Naive B cell (primary cell): ENCODE measurements around the gene LAG3. TPM values are rescaled to one million over a fixed set of nuclear protein-coding genes. Genes with fewer than 3 reads are reported as not detected.
"Not testable (repeated sequence)": the region's sequence is repeated elsewhere in the genome, so short reads cannot be mapped to it uniquely, and the experiment has no call there.

Experiments used
- ATAC-seq, 2 donors: fragments of 150-1000 bp; cut with Tn5 transposase; 2 replicates each; pipeline ENCODE4 v1.10.0; 2021; ENCODE audit warnings: low read depth in 2 of 2, mild to moderate bottlenecking in 2 of 2, moderate library complexity in 2 of 2
- DNase-seq: peaks from one replicate; pipeline ENCODE4 v3.0.0; 2022
- H3K27ac Mint-ChIP-seq, 6 donors: one replicate each; pipeline ENCODE4 v1.8.0; 2020 to 2022; ENCODE audit warnings: mild to moderate bottlenecking in 6 of 6, mixed read lengths in 6 of 6, moderate library complexity in 5 of 6, inconsistent platforms in 2 of 6
- H3K27me3 Mint-ChIP-seq, 3 donors: one replicate each; pipeline ENCODE4 v1.8.0; 2021 to 2022; ENCODE audit warnings: mixed read lengths in 3 of 3, mild to moderate bottlenecking in 1 of 3
- H3K36me3 Mint-ChIP-seq, 2 donors: one replicate each; pipeline ENCODE4 v1.8.0; 2020 to 2022; ENCODE audit warnings: mixed read lengths in 2 of 2, inconsistent platforms in 1 of 2, mild to moderate bottlenecking in 1 of 2
- H3K4me1 Mint-ChIP-seq, 3 donors: one replicate each; pipeline ENCODE4 v1.8.0; 2020 to 2022; ENCODE audit warnings: mixed read lengths in 3 of 3, inconsistent platforms in 1 of 3, mild to moderate bottlenecking in 1 of 3, moderate library complexity in 1 of 3
- H3K4me3 Mint-ChIP-seq, 8 donors: one replicate each; pipeline ENCODE4 v1.8.0; 2020 to 2022; ENCODE audit warnings: mild to moderate bottlenecking in 8 of 8, mixed read lengths in 8 of 8, moderate library complexity in 8 of 8, inconsistent platforms in 2 of 8
- H3K9me3 Mint-ChIP-seq, 7 donors: one replicate each; pipeline ENCODE4 v1.8.0; 2020 to 2022; ENCODE audit warnings: mixed read lengths in 7 of 7, mild to moderate bottlenecking in 5 of 7, inconsistent platforms in 2 of 7, moderate library complexity in 1 of 7
- polyA plus RNA-seq, 6 donors: library from polyadenylated mRNA; unstranded; fragments of 300-500 nt; fragmentation: Illumina TruSeq; gene quantifications; one replicate each; pipeline ENCODE4 v1.2.3, GENCODE V29; 2021; ENCODE audit warnings: low read depth in 6 of 6

Gene LAG3
- polyA plus RNA-seq: under 1 TPM in 2 of 6 donors, not detected in 4; 0.16 to 0.17 TPM

DNA sequence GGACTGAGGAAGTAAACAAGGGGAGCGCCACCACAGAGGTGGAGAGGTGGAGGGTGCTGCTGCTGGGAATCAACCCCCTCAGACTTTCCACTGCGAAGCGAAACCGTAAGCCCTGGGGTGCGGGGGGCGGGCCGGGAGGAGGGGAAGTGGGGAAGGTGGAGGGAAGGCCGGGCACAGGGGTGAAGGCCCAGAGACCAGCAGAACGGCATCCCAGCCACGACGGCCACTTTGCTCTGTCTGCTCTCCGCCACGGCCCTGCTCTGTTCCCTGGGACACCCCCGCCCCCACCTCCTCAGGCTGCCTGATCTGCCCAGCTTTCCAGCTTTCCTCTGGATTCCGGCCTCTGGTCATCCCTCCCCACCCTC is at the start of gene LAG3:
TSS of gene LAG3 (plus strand) at position 190 of the 365 bp plus-strand sequence. CDS start 333 bp downstream, outside the sequence.
- Mint-ChIP-seq H3K9me3 (peaks cover 0 to 1% (median 0%) of the 10 kb centered on the region in 7 donors), H3K4me1 (peaks cover 27 to 36% (median 31%) of the 10 kb centered on the region in 3 donors), H3K4me3 (peak within 1 kb of the TSS in 4 of 8 donors; percentile 24 to 69 (median 65)), H3K36me3 (peaks cover 0 to 8% of the 10 kb centered on the region in 2 donors), H3K27me3 (peaks cover 53 to 99% (median 95%) of the 10 kb centered on the region in 3 donors), H3K27ac (peak within 1 kb of the TSS in 1 of 6 donors; percentile 65)
- DNase-seq: no peak
- peak; percentile 27 to 41 for ATAC-seq

DNA sequence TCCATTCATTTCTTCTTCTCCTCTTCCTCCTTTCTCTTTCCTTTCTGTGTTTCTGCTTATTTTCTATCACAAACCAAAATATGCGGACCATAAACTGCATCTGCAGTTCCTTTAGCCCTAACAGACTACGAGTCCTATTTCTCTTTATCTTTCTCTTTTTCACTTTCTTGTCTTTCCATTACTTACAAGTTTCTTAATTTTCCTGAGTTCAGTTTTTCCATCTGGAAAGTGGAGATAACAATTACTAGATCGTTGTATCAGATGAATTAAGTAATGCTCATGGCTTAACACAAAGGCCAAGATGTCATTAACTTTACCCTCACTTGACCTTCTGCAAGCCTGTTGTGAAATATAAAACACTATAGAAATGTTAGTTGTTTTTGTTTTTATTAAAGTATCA is 49.5 kb upstream of the LAG3 start:
- ATAC-seq (no peak), DNase-seq (no peak)
- Mint-ChIP-seq H3K4me3 (peak overlapping the region in 1 of 8 donors; percentile 84), H3K27ac (peak overlapping the region in 1 of 6 donors; percentile 27), H3K9me3 (peaks cover 0 to 3% (median 0%) of the 10 kb centered on the region in 7 donors), H3K36me3 (peaks cover 0 to 8% of the 10 kb centered on the region in 2 donors), H3K27me3 (peaks cover 0 to 4% (median 0%) of the 10 kb centered on the region in 3 donors), H3K4me1 (peaks cover 20 to 29% (median 21%) of the 10 kb centered on the region in 3 donors)

DNA sequence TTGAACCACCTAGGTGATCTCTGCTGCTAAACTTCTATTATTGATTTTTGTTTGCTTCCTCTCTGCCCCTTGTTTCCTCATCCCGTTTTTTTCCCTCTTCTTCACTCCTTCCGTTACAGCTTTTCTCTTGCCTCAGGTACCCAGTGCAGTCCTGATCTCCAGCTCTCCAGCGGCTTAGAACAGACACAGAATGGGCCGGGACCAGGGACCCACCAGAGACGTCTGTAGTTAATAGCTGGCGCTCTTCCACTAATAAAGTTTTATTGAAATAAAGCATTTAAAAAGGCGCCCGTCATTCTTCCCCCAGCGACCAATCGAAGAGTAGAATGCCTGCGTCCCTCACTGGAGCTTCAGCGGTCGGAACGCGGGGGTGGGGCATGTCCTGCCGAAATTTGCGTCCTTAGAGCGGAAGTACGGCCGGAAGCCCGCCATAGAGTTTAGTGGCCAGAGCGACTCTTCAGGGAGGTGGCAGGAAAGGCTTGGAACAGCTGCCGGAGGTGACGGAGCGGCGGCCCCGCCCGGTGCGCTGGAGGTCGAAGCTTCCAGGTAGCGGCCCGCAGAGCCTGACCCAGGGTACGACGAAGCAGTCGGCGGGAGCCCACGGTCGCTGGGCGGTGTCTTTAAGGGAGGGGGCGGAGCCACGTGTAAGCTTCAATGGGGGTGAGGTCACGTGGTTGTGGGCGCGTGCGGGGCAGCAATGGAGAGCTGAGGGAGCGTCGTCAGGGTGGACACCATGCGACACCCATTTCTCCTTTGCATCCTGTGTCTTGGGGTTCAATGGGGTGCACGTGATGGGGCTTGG is 48.5 kb upstream of the LAG3 start, which contains the start of gene COPS7A:
TSS of gene COPS7A (plus strand) at position 440 of the 802 bp plus-strand sequence. CDS start 611 bp downstream, outside the sequence.
- Mint-ChIP-seq H3K9me3 (peaks cover 0 to 3% (median 0%) of the 10 kb centered on the region in 7 donors), H3K4me3 (peak within 1 kb of the TSS; percentile 81 to 97 (median 94)), H3K27me3 (peaks cover 0 to 4% (median 0%) of the 10 kb centered on the region in 3 donors), H3K27ac (peak within 1 kb of the TSS; percentile 87 to 99 (median 96)), H3K4me1 (peaks cover 20 to 29% (median 21%) of the 10 kb centered on the region in 3 donors), H3K36me3 (peaks cover 0 to 8% of the 10 kb centered on the region in 2 donors)
- DNase-seq (peak; percentile 97), ATAC-seq (peak; percentile 88 to 89)

DNA sequence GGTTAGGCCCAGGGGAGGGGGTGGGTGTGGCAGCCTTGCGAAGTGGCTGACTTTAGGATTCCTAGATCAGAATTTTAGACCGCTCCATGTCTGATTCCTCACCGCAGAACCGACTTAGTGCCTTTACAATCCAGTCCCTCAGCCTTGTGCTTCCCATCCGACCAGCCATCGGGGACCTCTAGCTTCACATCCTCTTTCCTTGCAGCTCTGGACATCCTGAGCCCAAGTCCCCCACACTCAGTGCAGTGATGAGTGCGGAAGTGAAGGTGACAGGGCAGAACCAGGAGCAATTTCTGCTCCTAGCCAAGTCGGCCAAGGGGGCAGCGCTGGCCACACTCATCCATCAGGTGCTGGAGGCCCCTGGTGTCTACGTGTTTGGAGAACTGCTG is 47.9 kb upstream of the LAG3 start:
- peak overlapping the region; percentile 87 to 99 (median 96) for H3K27ac Mint-ChIP-seq
- H3K4me3 Mint-ChIP-seq: peak overlapping the region; percentile 81 to 97 (median 94)
- H3K27me3 Mint-ChIP-seq: peaks cover 0 to 4% (median 0%) of the 10 kb centered on the region in 3 donors
- DNase-seq: peak; percentile 44
- peaks cover 20 to 29% (median 21%) of the 10 kb centered on the region in 3 donors for H3K4me1 Mint-ChIP-seq
- peaks cover 0 to 3% (median 0%) of the 10 kb centered on the region in 7 donors for H3K9me3 Mint-ChIP-seq
- ATAC-seq: peak; percentile 19 to 24
- peaks cover 0 to 8% of the 10 kb centered on the region in 2 donors for H3K36me3 Mint-ChIP-seq

DNA sequence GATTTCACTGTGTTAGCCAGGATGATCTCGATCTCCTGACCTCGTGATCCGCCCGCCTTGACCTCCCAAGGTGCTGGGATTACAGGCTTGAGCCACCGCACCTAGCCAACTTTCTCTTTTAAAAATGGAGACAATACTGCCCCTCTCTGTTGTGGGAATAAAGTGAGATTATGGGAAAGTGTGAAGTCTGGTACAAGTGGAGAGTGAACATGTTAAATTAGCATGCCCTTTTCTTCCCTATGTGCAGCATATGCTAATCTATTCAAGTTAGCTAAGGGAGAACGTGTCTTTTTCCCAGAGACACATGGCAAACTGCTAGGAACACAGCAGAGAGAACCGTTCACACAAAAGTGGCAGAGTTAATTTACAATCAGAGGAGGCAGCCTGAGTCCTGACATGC is 47.0 kb upstream of the LAG3 start:
- peaks cover 0 to 4% (median 0%) of the 10 kb centered on the region in 3 donors for H3K27me3 Mint-ChIP-seq
- H3K27ac Mint-ChIP-seq: peak overlapping the region in 3 of 6 donors; percentile 49 to 78 (median 57)
- H3K4me1 Mint-ChIP-seq: peaks cover 20 to 29% (median 23%) of the 10 kb centered on the region in 3 donors
- H3K4me3 Mint-ChIP-seq: peak overlapping the region in 5 of 8 donors; percentile 63 to 94 (median 84)
- ATAC-seq: no peak
- H3K9me3 Mint-ChIP-seq: peaks cover 0 to 3% (median 0%) of the 10 kb centered on the region in 7 donors
- H3K36me3 Mint-ChIP-seq: peaks cover 0 to 18% of the 10 kb centered on the region in 2 donors
- DNase-seq: no peak

- DNase-seq: no peak
- Mint-ChIP-seq H3K4me3 (no peak overlapping the region), H3K4me1 (peaks cover 17 to 21% (median 19%) of the 10 kb centered on the region in 3 donors), H3K27ac (no peak overlapping the region), H3K36me3 (peaks cover 0 to 29% of the 10 kb centered on the region in 2 donors), H3K27me3 (no peaks in the 10 kb centered on the region), H3K9me3 (no peaks in the 10 kb centered on the region)
- no peak for ATAC-seq
Observed at GRCh38 chr12:6729186-6729585, 43.1 kb upstream of the LAG3 start.

GRCh38 chr12:6730169-6730568 is 42.2 kb upstream of the LAG3 start:
- H3K27ac Mint-ChIP-seq: no peak overlapping the region
- H3K4me1 Mint-ChIP-seq: peaks cover 11 to 15% (median 14%) of the 10 kb centered on the region in 3 donors
- no peaks in the 10 kb centered on the region for H3K9me3 Mint-ChIP-seq
- DNase-seq (no peak), ATAC-seq (no peak)
- H3K36me3 Mint-ChIP-seq: peaks cover 0 to 29% of the 10 kb centered on the region in 2 donors
- H3K27me3 Mint-ChIP-seq: no peaks in the 10 kb centered on the region
- H3K4me3 Mint-ChIP-seq: no peak overlapping the region

- Mint-ChIP-seq H3K27me3 (no peaks in the 10 kb centered on the region), H3K27ac (peak overlapping the region in 1 of 6 donors; percentile 42), H3K4me3 (no peak overlapping the region), H3K36me3 (peaks cover 5 to 17% of the 10 kb centered on the region in 2 donors), H3K4me1 (peaks cover 6% of the 10 kb centered on the region in 3 donors), H3K9me3 (no peaks in the 10 kb centered on the region)
- no peak for ATAC-seq
- no peak for DNase-seq
Observed at GRCh38 chr12:6734506-6735387, 37.6 kb upstream of the LAG3 start.

- Mint-ChIP-seq H3K9me3 (no peaks in the 10 kb centered on the region), H3K27ac (peak overlapping the region in 1 of 6 donors; percentile 21), H3K36me3 (peaks cover 5 to 8% of the 10 kb centered on the region in 2 donors), H3K4me1 (peaks cover 3 to 6% (median 6%) of the 10 kb centered on the region in 3 donors), H3K4me3 (no peak overlapping the region), H3K27me3 (no peaks in the 10 kb centered on the region)
- peak; percentile 61 to 63 for ATAC-seq
- peak; percentile 19 for DNase-seq
Observed at GRCh38 chr12:6735448-6736191, 36.7 kb upstream of the LAG3 start.

GRCh38 chr12:6736754-6737153 is 35.6 kb upstream of the LAG3 start:
- Mint-ChIP-seq H3K36me3 (peaks cover 0 to 5% of the 10 kb centered on the region in 2 donors), H3K27ac (no peak overlapping the region), H3K4me1 (peaks cover 0 to 6% (median 0%) of the 10 kb centered on the region in 3 donors), H3K27me3 (no peaks in the 10 kb centered on the region), H3K9me3 (no peaks in the 10 kb centered on the region), H3K4me3 (no peak overlapping the region)
- DNase-seq (no peak), ATAC-seq (no peak)

DNA sequence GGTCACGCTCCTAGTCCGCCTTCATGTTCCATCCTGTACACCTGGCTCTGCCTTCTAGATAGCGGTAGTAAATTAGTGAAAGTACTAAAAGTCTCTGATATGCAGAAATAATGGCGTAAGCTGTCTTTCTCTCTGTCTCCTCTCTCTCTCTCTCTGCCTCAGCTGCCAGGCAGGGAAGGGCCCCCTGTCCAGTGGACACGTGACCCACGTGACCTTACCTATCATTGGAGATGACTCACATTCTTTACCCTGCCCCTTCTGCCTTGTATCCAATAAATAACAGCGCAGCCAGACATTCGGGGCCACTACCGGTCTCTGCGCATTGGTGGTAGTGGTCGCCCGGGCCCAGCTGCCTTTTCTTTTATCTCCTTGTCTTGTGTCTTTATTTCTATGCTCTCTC is 30.2 kb upstream of the LAG3 start:
- DNase-seq, H3K36me3 Mint-ChIP-seq, ATAC-seq, H3K4me3 Mint-ChIP-seq, H3K9me3 Mint-ChIP-seq, H3K27me3 Mint-ChIP-seq: not testable (repeated sequence)
- Mint-ChIP-seq H3K4me1 (peaks cover 16 to 20% (median 17%) of the 10 kb centered on the region in 3 donors), H3K27ac (peak overlapping the region in 2 of 6 donors; percentile 11 to 73)

DNA sequence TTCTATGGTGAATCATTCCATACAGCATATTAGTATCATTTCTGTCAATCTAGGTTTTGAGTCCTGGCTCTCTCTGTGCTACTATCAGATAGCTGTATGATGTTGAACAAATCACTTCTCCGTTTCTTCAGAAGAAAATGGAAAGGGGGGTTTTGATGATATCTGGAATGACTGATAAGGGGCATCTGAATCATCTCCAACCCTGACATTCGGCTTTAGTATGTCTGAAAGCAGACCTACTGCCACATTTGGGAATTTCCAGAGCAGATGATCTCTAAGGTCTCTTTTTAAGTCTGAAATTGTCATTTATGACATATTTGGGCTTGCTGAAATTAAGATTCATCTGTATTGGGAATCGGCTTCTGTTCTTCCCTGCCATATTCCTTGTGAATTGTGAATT is 29.5 kb upstream of the LAG3 start:
- Mint-ChIP-seq H3K27me3 (no peaks in the 10 kb centered on the region), H3K9me3 (peaks cover 0 to 3% (median 0%) of the 10 kb centered on the region in 7 donors), H3K4me1 (peaks cover 16 to 23% (median 22%) of the 10 kb centered on the region in 3 donors), H3K27ac (no peak overlapping the region), H3K4me3 (no peak overlapping the region), H3K36me3 (peaks cover 5 to 9% of the 10 kb centered on the region in 2 donors)
- DNase-seq: no peak
- ATAC-seq: no peak
